NCI-H748 treated with DMSO at 0.1 percent for 48 hours (cell line): ENCODE data around the gene MCF2L.
"Not testable (repeated sequence)": the region's sequence is repeated elsewhere in the genome, so short reads cannot be mapped to it uniquely, and the experiment has no call there.

Source experiments
- DNase-seq: peaks from one replicate; lab custom pipeline; 2025; lab: John Stamatoyannopoulos, UW

MCF2L gene

GRCh38 chr13:113050734-113051431, 81.9 kb downstream of the MCF2L start:
- DNase-seq: no peak

- DNase-seq: no peak
Measured at GRCh38 chr13:113051641-113052040, 82.6 kb downstream of the MCF2L start.

DNA sequence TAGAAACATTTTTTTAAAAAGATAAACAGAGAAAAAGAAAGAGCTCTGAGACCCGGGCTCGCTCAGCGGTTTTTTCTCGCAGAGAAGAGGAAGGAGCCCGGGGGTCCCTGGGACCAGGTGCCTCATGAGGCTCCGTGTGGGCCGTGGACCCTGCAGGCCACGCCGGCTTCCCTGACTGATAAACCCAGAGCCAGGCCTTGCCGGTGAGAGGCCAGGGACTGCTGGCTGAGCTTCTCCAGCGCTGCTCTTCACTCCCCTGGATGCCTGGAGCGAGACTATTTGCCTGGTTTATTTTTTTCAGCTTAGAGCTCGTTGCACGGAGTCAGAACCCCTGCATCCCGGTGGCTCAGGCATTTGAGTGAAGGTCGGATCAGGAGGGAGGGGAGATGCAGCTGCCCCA, 83.2 kb downstream of the MCF2L start:
- no peak for DNase-seq

DNA sequence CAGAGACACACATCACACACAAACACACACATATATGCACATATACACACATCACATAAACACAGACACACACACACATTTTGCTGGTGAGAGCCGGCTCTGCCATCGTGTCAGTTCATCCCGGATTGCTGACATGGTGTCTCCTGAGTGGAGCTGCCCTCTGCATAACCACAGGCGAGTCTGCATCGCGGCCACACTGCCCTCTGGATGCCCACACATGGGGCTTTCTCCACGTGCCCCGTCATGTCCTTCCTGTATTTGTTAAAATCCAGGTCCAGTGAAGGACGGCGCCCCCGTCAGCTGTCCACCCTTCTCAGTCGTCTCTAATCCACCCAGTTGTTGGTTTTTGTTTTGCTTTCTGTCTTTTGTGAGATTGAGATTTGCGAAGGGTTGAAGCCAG, 84.0 kb downstream of the MCF2L start:
- DNase-seq: no peak

DNA sequence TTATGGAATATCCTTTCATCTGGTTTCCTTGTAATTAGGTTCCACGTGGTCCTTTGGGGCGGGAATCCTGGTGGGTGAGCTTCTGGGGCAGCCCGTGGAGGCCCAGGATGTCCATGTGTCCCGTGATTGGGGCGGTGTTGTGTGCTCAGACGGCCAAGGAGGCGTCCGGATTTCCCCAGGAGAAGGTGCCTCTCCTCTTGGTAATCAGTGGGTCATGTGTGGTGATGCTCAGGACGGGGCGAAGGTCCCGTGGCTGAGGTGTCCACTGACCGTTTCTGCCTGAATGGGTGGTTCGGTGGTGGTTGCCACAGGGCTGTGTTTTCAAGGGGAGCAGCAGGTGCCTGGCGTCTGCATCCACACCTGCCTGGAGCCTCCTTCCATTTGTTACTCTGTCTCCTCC, 84.4 kb downstream of the MCF2L start:
- DNase-seq: no peak

DNA sequence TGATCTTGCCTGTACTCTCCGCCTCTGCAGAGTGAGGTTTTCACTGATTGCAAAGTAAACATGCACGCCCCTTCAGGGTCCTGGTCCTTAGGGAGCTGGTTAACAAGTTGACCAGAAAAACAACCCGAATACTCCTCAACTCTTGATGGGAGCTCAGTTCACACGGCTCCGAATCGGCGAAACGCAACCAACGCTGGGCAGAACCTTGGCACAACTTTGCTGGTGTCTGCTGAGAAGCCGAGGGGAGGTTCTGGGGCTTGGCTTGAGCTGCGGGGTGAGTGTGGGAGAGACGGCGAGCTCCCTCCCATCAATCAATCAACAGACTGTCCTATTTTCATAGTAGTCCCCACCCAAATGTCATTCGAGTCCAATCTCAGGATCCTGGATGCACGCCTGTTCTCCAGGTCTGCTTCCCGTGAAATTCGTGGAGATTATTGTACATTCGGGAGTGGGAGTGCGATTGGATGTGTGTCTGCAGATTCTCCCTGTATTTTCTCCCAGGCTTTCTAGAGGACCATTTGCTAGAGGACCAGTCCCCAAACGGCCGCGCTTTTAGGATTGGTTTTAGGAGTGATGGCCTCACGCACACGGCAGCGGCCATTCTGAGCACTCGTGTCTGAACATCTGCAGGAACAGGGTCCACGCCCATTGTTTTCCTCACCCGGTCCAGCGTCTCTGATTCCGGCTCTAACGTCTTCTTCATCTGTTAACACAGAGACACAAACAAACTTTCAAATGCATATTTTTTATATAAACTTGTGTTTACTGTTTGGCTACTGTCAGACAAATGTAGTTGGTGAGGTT, 85.0 kb downstream of the MCF2L start:
- no peak for DNase-seq

DNA sequence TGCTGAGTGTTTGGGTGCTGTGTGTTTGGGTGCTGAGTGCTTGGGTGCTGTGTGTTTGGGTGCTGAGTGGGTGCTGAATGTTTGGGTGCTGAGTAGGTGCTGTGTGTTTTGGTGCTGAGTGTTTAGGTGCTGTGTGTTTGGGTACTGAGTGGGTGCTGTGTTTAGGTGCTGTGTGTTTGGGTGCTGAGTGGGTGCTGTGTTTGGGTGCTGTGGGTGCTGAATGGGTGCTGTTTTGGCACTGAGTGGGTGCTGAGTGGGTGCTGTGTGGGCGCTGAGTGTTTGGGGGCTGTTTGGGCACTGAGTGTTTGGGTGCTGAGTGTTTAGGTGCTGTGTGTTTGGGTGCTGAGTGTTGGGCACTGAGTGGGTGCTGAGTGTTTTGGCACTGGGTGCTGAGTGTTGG, 88.1 kb downstream of the MCF2L start:
- no peak for DNase-seq

- DNase-seq: not testable (repeated sequence)
Measured at GRCh38 chr13:113057559-113057958, 88.5 kb downstream of the MCF2L start.

DNA sequence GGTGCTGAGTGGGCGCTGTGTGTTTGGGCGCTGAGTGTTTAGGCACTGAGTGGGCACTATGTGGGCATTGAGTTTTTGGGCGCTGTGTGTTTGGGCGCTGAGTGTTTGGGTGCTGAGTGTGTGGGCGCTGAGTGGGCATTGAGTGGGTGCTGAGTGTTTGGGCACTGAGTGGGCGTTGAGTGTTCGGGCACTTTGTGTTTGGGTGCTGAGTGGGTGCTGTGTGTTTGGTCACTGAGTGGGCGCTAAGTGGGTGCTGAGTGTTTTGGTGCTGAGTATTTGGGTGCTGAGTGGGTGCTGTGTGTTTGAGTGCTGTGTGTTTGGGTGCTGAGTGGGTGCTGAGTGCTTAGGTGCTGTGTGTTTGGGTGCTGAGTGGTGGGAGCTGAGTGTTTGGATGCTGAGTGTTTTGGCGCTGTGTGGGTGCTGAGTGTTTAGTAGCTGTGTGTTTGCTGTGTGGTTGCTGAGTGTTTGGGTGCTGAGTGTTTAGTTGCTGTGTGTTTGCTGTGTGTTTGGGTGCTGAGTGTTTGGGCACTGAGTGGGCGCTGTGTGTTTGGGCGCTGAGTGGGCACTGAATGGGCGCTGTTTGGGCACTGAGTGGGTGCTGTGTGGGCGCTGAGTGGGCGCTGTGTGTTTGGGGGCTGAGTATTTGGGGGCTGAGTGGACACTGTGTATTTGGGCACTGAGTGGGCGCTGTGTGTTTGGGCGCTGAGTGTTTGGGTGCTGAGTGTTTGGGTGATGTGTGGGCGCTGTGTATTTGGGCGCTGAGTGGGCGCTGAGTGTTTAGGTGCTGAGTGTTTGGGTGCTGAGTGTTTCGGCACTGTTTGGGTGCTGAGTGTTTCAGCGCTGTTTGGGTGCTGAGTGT, 89.3 kb downstream of the MCF2L start:
- no peak for DNase-seq

GRCh38 chr13:113058988-113059850, 90.2 kb downstream of the MCF2L start:
- DNase-seq: no peak

GRCh38 chr13:113059891-113060290, 90.9 kb downstream of the MCF2L start:
- DNase-seq: no peak

DNA sequence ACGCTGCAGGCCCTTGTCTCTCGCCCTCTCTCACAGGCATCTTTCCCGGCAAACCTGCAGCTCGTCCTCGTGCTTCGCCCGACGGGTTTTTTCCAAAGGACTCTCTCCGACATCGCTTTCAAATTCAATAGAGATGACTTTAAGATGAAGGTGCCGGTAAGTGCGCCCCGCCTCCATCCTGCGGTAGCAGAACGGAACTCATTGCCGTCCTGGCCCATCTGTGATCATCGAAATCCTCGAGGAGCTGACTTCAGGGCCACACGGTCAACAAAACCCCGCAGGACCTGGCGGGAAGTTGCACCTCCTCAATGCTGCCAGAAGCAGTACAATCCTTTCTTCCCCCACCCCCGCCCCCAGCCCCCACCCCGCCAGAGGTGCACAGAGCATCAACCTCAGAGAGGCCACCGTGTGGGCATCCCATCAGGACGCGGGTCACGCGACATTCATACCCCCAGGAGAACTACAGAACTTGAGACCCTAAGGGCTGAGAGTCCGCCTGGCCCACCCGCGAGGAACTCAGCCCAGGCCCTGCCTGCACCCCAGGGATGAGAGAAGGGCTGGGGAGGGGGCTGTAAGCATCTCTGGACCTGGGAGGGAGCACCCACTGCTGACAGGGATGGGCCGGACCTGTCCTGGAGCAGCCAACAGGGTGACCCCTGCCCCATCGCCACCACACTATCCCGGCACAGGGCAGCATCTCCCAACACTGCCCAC, 91.7 kb downstream of the MCF2L start:
- DNase-seq: no peak

- DNase-seq: no peak
Measured at GRCh38 chr13:113061271-113061625, 92.2 kb downstream of the MCF2L start.

- no peak for DNase-seq
Measured at GRCh38 chr13:113061796-113062425, 92.9 kb downstream of the MCF2L start.

- DNase-seq: no peak
Measured at GRCh38 chr13:113062691-113063090, 93.7 kb downstream of the MCF2L start.

- no peak for DNase-seq
Measured at GRCh38 chr13:113063091-113063491, 94.1 kb downstream of the MCF2L start.

GRCh38 chr13:113064000-113064533, 95.1 kb downstream of the MCF2L start:
- DNase-seq: no peak

- no peak for DNase-seq
Measured at GRCh38 chr13:113064534-113065405, 95.8 kb downstream of the MCF2L start.

- DNase-seq: no peak
Measured at GRCh38 chr13:113065406-113066141, 96.6 kb downstream of the MCF2L start.
